HG03066 (cell line): ENCODE results near the gene ARHGAP24.
A peak's percentile ranks its signal among the peaks of the same experiment; 100 is the strongest.

ENCODE experiments used
- ATAC-seq: cut with Tn5 transposase; IDR thresholded peaks from one replicate; pipeline ENCODE4 v1.9.1; 2021; ENCODE audit warnings: low read depth; ENCODE audit not compliant: unreplicated experiment

The ARHGAP24 gene

GRCh38 chr4:85769009-85769408, 294.1 kb downstream of the ARHGAP24 start:
- no peak for ATAC-seq

- no peak for ATAC-seq
Observed at GRCh38 chr4:85772470-85772869, 297.5 kb downstream of the ARHGAP24 start.

DNA sequence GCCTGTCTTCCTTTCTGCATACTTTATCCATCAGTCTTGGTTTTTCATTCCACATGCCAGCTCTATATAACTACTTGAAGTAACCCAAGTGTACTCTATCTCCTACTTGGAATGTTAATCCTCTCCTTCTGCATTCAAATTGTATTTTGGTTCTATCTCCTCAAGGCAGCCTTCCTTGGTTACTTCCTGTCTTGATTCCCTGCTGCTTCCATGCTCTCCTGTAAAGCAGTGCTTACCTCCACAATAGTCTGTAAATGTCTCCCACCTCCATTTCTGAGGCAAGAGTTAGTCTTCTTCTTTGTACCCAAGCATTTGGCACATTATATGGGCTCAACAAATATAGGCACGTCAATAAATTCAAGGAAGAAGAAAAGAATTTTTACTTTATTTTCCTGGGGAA, 298.4 kb downstream of the ARHGAP24 start:
- ATAC-seq = no peak

DNA sequence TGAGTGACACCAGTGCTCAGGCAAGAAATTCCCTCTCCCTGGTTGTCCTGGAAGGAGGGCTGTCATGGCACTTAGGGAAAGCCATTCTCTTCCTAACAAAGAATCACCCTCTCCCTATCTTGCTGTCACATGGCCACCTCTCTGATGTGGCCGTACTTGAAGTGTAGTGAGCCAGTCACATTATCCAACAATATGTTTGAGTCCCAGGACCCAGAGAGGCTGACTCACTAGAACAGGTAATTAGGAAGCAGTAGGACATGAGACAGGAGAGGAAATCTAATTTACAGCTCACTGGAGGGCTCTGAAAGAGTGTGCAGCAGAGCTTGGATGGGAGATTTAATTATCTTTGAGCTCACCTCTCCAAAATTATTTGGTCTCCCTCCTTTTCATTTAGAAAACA, 299.1 kb downstream of the ARHGAP24 start:
- ATAC-seq = no peak

DNA sequence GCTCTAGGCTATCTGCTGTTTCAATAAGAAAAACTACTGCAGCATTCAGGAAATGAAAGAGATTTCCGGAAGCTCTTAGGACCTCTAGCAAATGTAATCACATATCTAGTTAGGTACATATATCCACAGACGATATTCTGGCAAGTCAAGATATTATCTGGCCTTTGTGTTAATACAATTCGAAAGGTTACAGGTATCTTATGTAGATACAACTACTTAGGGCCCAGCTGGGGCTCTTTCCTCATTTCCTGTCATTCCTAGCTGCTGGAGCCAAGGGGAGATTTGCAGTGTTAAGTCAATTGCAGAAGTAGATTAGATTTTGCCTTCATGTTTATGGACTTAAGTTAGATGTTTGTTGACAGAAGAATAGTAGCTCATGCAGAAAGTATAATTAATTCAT, 299.5 kb downstream of the ARHGAP24 start:
- no peak for ATAC-seq

DNA sequence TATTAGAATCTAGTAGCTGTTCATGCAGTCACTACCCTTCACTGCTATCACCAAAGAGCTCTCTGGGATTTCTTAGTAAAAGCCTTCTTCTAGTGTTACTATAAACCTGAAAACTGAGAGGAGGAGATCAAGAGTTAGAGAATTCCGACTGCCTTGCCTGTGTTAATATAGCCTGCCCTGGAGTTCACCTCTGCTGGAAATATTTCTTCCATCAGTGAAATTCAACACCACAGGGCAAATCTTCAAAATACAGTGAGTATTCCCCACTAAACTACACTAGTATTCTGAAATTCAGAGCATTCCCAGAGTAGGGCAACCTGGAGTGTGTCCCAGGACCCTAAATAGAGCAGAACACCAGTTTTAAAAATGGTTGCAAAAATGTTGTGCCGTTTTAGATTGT, 301.1 kb downstream of the ARHGAP24 start:
- ATAC-seq = no peak

- no peak for ATAC-seq
Observed at GRCh38 chr4:85776579-85776978, 301.6 kb downstream of the ARHGAP24 start.

- ATAC-seq = peak; percentile 84
Observed at GRCh38 chr4:85777908-85778631, 303.1 kb downstream of the ARHGAP24 start.

DNA sequence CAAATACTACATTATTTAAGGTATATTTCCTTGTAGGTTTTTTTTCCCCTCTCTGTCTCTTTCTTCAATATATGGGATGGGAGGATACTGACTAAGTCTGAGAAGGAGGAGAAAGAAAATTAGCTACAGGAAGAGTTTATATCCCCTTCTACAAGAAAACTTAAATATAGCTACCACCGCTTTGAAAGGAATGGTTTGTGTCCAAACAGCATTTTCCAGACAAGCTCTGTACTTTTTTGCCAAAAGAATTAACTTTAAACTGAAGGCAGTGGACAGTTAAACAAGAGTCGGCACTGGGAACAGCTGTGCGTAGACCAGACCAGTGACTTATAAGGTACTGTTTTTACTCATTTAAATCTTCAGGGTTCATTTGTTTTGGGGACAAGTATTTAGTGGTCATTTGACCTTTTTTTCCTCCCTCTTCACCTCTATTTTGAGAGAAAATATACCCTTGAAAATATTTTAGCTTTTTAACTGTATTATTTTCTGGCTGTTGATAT, 303.7 kb downstream of the ARHGAP24 start:
- ATAC-seq = peak; percentile 77

- ATAC-seq = peak; percentile 26
Observed at GRCh38 chr4:85779165-85779564, 304.2 kb downstream of the ARHGAP24 start.

DNA sequence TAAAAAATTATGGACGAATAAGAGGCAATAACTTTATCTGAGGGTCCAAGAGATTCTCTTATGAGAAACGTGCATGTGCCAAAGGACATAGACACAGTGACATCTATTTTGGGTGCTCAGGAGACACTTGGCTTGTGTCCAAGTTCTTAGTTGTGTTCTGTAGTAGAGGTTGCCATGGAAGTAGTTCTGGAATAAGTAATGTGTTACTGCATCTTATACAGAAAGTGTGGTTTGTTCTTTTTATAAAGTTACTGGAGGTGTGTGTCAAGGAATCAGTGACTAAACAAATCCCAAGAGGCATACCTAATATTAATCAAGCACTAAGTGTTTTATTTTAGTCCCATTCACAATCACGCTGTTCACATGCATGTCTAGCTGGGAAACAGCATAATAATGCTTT, 305.7 kb downstream of the ARHGAP24 start:
- no peak for ATAC-seq

DNA sequence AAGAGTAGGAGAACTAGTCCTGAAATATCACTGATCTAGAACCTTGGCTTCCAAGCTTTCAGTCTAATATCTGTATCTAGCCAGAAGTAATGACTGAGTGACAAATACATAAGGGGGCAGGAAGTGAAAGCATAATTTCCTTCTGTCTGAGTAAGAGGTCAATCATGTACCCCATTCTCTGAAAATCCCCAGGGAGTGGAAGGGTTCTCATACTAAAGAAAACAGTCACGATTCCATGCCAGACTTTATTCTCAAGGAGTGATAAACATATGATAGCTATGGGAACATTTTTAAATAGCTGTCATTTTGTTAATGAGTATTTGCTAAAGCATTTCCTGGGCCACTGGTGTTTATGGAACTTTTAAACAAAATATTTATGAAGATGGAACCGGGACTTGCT, 308.5 kb downstream of the ARHGAP24 start:
- ATAC-seq = no peak

GRCh38 chr4:85783900-85784299, 308.9 kb downstream of the ARHGAP24 start:
- ATAC-seq = no peak

- ATAC-seq = no peak
Observed at GRCh38 chr4:85784348-85784747, 309.4 kb downstream of the ARHGAP24 start.

DNA sequence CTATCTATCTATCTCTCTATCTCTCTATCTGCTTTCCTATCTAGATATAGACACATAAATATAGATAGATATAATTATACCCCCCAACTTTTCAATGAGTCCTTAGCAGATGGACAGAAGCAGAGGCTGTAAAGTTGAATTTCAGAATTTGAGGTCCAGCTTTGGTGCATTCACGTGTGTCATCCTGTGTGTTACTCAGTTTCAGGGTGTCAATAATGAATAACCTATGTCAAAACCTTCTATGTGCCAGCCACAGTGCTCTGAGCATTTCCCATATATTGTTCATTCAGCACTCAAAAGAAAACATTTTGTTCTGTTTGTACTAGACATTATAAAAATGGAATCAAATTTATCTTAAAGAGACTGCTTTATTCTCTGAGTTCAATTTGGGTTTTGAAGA, 310.0 kb downstream of the ARHGAP24 start:
- ATAC-seq = peak; percentile 35

- no peak for ATAC-seq
Observed at GRCh38 chr4:85787133-85787532, 312.2 kb downstream of the ARHGAP24 start.

- ATAC-seq = no peak
Observed at GRCh38 chr4:85788604-85789003, 313.7 kb downstream of the ARHGAP24 start.

DNA sequence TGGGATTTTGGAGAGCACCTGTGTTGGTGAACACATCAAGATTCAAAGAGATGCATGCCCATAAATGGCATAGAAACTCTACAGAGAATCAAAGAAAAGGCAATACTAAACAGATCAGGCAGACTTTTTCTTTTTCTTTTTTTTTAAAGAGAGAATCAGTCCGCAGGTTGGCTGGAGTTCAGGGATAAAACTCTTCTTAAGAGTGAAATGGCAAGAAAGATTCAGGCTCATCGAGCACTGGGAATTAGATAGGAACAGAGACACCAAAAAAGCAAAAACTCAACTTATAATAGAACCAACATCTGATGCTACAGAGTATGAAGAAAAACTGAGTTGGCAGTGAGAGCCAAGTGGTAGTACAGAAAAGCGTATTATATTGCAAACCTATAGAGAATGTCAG, 314.3 kb downstream of the ARHGAP24 start:
- no peak for ATAC-seq

GRCh38 chr4:85790582-85790981, 315.6 kb downstream of the ARHGAP24 start:
- no peak for ATAC-seq

- no peak for ATAC-seq
Observed at GRCh38 chr4:85792376-85793232, 317.7 kb downstream of the ARHGAP24 start.

DNA sequence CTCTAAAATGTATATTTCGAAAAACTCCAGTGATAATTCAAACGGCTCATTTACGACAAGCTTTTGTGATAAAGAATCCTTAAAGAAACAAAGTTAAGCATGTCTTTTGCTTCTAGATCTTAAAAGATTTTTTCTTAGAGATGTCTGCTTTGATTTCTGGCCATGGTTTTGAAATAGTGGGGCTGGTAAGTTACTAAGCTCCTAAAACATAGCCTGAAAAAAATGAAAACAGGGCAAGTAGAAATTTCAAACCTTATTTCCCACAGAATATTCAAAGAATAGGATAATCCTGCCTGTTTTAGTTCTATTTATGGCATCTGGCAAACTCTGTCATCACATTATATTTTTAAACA, 318.3 kb downstream of the ARHGAP24 start:
- no peak for ATAC-seq
